H1 (cell line): ENCODE measurements around the gene MAP2K7.

Source experiments
- EP300 ChIP-seq, 2 experiments: IDR thresholded peaks; 1 replicate in 1 of 2; 2 replicates in 1 of 2; pipeline ENCODE4 v1.6.1; 2011 to 2012; ENCODE audit warnings: low read depth in 2 of 2, low read length in 2 of 2, mild to moderate bottlenecking in 2 of 2, borderline replicate concordance in 1 of 2, inconsistent platforms in 1 of 2, moderate library complexity in 1 of 2
- EZH2 ChIP-seq: fragments of 200-600 bp; sonication (generic); IDR thresholded peaks from 2 replicates; pipeline ENCODE4 v1.7.1; 2012; ENCODE audit warnings: low read depth, mild to moderate bottlenecking, moderate library complexity, low read length, inconsistent platforms; ENCODE audit not compliant: severe bottlenecking
- FOSL1 ChIP-seq: IDR thresholded peaks from 2 replicates; pipeline ENCODE4 v1.6.1; 2011; ENCODE audit warnings: mild to moderate bottlenecking, low read depth, low read length, moderate library complexity; ENCODE audit not compliant: insufficient read depth
- POLR2A ChIP-seq, 2 experiments: IDR thresholded peaks; 1 replicate in 1 of 2; 2 replicates in 1 of 2; pipeline ENCODE4 v1.6.1; 2011; ENCODE audit warnings: low read depth in 2 of 2, low read length in 2 of 2, mild to moderate bottlenecking in 2 of 2; ENCODE audit errors: control extremely low read depth in 1 of 2
- POLR2AphosphoS5 ChIP-seq: IDR thresholded peaks from 2 replicates; pipeline ENCODE4 v1.6.1; 2011; ENCODE audit warnings: low read depth, low read length
- RNF2 ChIP-seq: fragments of 200-900, 300-1000 bp; sonication (generic); IDR thresholded peaks from 2 replicates; pipeline ENCODE4 v1.7.1; 2016; ENCODE audit warnings: borderline replicate concordance, low read depth, mild to moderate bottlenecking, antibody characterized with exemption, low read length; ENCODE audit not compliant: poor library complexity, severe bottlenecking; ENCODE audit errors: missing control alignments
- SIX5 ChIP-seq: IDR thresholded peaks from 2 replicates; pipeline ENCODE4 v1.6.1; 2011; ENCODE audit warnings: mild to moderate bottlenecking, low read depth, low read length
- SP4 ChIP-seq: IDR thresholded peaks from 2 replicates; pipeline ENCODE4 v1.6.1; 2012; ENCODE audit warnings: low read length, inconsistent platforms
- TEAD4 ChIP-seq: IDR thresholded peaks from 2 replicates; pipeline ENCODE4 v1.6.1; 2012; ENCODE audit warnings: low read depth, low read length, inconsistent platforms, mixed read lengths
- YY1 ChIP-seq: IDR thresholded peaks from 2 replicates; pipeline ENCODE4 v1.6.1; 2011; ENCODE audit warnings: low read depth, mild to moderate bottlenecking, low read length
- TF ChIP-seq, protein P1 (sequence below), 3 experiments: IDR thresholded peaks; 1 replicate in 2 of 3; 2 replicates in 1 of 3; pipeline versions ENCODE4 v1.5.1 to v1.6.1; 2011; ENCODE audit warnings: low read length in 3 of 3, mild to moderate bottlenecking in 3 of 3, inconsistent platforms in 2 of 3, low read depth in 1 of 3, moderate library complexity in 1 of 3; ENCODE audit not compliant: insufficient read depth in 1 of 3; ENCODE audit errors: control extremely low read depth in 1 of 3
- TF ChIP-seq, protein P2 (sequence below): IDR thresholded peaks from 2 replicates; pipeline ENCODE4 v1.6.1; 2012; ENCODE audit warnings: inconsistent platforms

DNA sequence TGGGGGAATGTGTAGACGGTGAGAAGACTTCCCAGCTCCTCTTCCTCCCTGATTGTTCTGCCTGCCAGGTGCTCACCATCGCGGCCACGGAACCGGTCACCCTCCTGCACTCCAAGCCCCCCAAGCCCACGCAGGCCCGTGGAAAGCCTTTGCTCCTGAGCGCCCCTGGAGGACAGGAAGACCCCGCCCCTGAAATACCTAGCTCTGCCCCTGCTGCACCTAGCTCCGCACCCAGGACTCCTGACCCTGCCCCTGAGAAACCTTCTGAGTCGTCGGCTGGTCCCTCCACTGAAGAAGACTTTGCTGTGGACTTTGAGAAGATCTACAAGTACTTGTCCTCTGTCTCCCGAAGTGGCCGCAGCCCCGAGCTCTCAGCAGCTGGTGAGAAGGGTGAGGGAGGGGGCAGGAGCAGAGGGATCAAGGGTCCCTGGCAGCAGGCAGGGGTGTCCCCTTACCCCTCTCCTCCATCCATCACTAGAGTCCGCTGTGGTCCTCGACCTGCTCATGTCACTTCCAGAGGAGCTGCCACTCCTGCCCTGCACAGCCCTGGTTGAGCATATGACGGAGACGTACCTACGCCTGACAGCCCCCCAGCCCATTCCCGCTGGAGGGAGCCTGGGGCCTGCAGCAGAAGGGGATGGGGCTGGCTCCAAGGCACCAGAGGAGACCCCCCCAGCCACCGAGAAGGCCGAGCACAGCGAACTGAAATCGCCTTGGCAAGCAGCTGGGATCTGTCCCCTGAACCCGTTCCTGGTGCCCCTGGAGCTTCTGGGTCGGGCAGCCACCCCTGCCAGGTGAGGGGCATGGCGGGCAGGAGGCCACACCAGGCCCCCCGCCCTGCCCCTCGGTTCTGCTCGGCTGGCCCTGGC lies 18.5 kb downstream of the MAP2K7 start:
- TF ChIP-seq EZH2 = no peak
- no peak for TF ChIP-seq POLR2A (IDR thresholded peaks at IDR 0.05; ENCODE audit: control extremely low read depth in 1 of 2, low read depth in 2 of 2, low read length in 2 of 2)
- TF ChIP-seq SIX5 = no peak
- TF ChIP-seq, protein P1, sequence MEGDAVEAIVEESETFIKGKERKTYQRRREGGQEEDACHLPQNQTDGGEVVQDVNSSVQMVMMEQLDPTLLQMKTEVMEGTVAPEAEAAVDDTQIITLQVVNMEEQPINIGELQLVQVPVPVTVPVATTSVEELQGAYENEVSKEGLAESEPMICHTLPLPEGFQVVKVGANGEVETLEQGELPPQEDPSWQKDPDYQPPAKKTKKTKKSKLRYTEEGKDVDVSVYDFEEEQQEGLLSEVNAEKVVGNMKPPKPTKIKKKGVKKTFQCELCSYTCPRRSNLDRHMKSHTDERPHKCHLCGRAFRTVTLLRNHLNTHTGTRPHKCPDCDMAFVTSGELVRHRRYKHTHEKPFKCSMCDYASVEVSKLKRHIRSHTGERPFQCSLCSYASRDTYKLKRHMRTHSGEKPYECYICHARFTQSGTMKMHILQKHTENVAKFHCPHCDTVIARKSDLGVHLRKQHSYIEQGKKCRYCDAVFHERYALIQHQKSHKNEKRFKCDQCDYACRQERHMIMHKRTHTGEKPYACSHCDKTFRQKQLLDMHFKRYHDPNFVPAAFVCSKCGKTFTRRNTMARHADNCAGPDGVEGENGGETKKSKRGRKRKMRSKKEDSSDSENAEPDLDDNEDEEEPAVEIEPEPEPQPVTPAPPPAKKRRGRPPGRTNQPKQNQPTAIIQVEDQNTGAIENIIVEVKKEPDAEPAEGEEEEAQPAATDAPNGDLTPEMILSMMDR (IDR thresholded peaks at IDR 0.05; ENCODE audit: control extremely low read depth in 1 of 3, insufficient read depth in 1 of 3, low read depth in 1 of 3, low read length in 3 of 3) = peak; percentile 5 to 36 (median 21); a peak in 2 of 4 replicates
- no peak for TF ChIP-seq FOSL1
- no peak for TF ChIP-seq TEAD4
- TF ChIP-seq POLR2AphosphoS5 = no peak
- no peak for TF ChIP-seq EP300 (IDR thresholded peaks at IDR 0.05; ENCODE audit: borderline replicate concordance in 1 of 2, low read depth in 2 of 2, low read length in 2 of 2)
- TF ChIP-seq SP4 = no peak
- no peak for TF ChIP-seq RNF2
- TF ChIP-seq, protein P2, sequence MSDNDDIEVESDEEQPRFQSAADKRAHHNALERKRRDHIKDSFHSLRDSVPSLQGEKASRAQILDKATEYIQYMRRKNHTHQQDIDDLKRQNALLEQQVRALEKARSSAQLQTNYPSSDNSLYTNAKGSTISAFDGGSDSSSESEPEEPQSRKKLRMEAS = no peak
- no peak for TF ChIP-seq YY1
